Breast epithelium (tissue), 4 donors: ENCODE data around the gene RNF150. TPM values are rescaled to one million over a fixed set of nuclear protein-coding genes. Genes with fewer than 3 reads are reported as not detected.
A peak's percentile ranks its signal among the peaks of the same experiment; 100 is the strongest.

Experiments used
- DNase-seq, 2 donors: peaks; one replicate each; pipeline ENCODE4 v3.0.0-alpha.2; 2019; ENCODE audit warnings: low spot score in 2 of 2
- H3K27ac ChIP-seq, 2 donors: fragments of 200-600 bp; sonication (generic) in 1 of 2; one replicate each; pipeline ENCODE4 v1.5.1; 2016 to 2019; ENCODE audit warnings: mild to moderate bottlenecking in 1 of 2
- H3K27me3 ChIP-seq, 2 donors: fragments of 200-600 bp; sonication (generic) in 1 of 2; one replicate each; pipeline versions ENCODE4 v1.5.1 to v1.6.0; 2017 to 2019; ENCODE audit warnings: control low read depth in 1 of 2, mild to moderate bottlenecking in 1 of 2
- H3K36me3 ChIP-seq: fragments of 200-600 bp; one replicate; pipeline ENCODE4 v1.5.1; 2019
- H3K4me1 ChIP-seq, 2 donors: fragments of 200-600 bp; sonication (generic); one replicate each; pipeline ENCODE4 v1.5.1; 2016 to 2019; ENCODE audit warnings: control low read depth in 1 of 2
- H3K4me3 ChIP-seq, 3 donors: fragments of 200-600 bp; sonication (generic); 1 replicate in 2 of 3; 2 replicates in 1 of 3; pipeline ENCODE4 v1.5.1; 2016 to 2019; ENCODE audit warnings: mild to moderate bottlenecking in 3 of 3, moderate library complexity in 2 of 3
- H3K9me3 ChIP-seq, 2 donors: fragments of 200-600 bp; sonication (generic) in 1 of 2; one replicate each; pipeline ENCODE4 v1.5.1; 2016 to 2019; ENCODE audit warnings: control low read depth in 1 of 2
- POLR2A ChIP-seq: fragments of 450-650 bp; IDR thresholded peaks from one replicate; pipeline ENCODE4 v1.6.1; 2016; ENCODE audit warnings: antibody characterized with exemption, mild to moderate bottlenecking, moderate library complexity
- POLR2AphosphoS5 ChIP-seq, 3 donors: sonication (generic); formaldehyde crosslinking; IDR thresholded peaks; one replicate each; pipeline ENCODE4 v1.6.1; 2017; ENCODE audit warnings: antibody characterized with exemption in 3 of 3
- intact Hi-C: fragments of 100-400 bp; cut with DNase I; formaldehyde crosslinking; loops from one replicate; pipeline ENCODE4 v1.15.1; 2023; ENCODE audit warnings: low total_unique reads
- total RNA-seq, 3 donors: library from RNA; depleted of rRNA; stranded (reverse); fragments of >200 nt; gene quantifications; one replicate each; pipeline ENCODE4 v1.1.0, GENCODE V29; 2016
- TF ChIP-seq, protein P1 (sequence below), 3 donors: fragments of 450-650 bp; IDR thresholded peaks; one replicate each; pipeline ENCODE4 v1.5.1; 2016 to 2017; ENCODE audit warnings: antibody characterized with exemption in 3 of 3, mild to moderate bottlenecking in 3 of 3, moderate library complexity in 3 of 3

The RNF150 gene
- total RNA-seq, 3 donors from 2014 or later = 5.6 to 19.7 (median 14.8) TPM

DNA sequence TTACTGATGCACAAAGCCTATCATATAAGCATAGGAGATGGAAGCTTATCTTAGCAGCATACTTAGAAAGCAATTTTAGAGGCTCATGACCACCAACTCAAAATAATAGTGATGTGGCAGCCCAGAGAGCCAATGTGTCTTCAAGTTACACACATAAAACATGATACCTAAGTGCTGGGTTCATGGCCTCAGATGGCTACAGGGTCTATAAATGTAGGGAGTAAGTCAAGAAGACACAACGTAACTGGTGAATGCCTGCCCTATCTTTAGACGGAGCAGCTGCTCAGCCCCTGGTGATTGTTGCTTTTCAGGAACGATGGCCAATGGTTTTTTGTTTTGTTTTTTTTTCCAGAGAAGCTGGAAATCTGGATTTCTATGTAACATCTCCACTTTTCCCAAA, 42.8 kb downstream of the RNF150 start:
- Histone ChIP-seq H3K4me1 (no peaks in the 10 kb centered on the region), H3K27me3 (no peaks in the 10 kb centered on the region), H3K4me3 (no peak overlapping the region), H3K9me3 (peaks cover 0 to 10% of the 10 kb centered on the region in 2 donors), H3K36me3 (no peaks in the 10 kb centered on the region), H3K27ac (no peak overlapping the region)
- no peak for TF ChIP-seq POLR2A
- intact Hi-C loops = no loop called here
- no peak for DNase-seq

DNA sequence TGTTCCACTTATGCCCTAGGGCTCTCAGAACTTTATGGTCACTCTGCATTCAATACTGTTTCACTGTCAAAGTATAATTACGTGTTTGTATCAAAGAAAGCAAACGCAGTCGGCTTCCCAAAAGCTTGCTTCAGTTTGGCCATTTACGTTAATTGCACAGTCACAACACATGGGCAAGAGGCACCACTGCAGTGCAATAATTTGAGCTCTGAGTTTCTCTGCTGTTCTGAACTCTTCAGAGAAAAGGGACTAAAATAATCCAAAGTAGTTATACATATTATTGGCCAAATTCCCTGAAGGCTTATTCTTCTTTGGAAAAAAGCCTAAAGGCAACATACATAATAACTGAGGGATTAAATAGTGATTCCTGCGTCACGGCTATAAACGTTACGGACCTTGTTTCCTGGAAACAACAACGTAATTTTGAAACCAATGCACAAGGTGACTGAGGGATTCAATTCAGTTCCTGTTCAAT, 51.3 kb downstream of the RNF150 start:
- H3K4me1 ChIP-seq = no peaks in the 10 kb centered on the region
- H3K36me3 ChIP-seq = no peaks in the 10 kb centered on the region
- DNase-seq = no peak
- H3K9me3 ChIP-seq = no peaks in the 10 kb centered on the region
- peak overlapping the region in 1 of 3 donors; percentile 5 for H3K4me3 ChIP-seq
- intact Hi-C loops = no loop called here
- H3K27me3 ChIP-seq = no peaks in the 10 kb centered on the region
- TF ChIP-seq POLR2AphosphoS5 (IDR thresholded peaks at IDR 0.05) (no peak), POLR2A (no peak)
- TF ChIP-seq, protein P1, sequence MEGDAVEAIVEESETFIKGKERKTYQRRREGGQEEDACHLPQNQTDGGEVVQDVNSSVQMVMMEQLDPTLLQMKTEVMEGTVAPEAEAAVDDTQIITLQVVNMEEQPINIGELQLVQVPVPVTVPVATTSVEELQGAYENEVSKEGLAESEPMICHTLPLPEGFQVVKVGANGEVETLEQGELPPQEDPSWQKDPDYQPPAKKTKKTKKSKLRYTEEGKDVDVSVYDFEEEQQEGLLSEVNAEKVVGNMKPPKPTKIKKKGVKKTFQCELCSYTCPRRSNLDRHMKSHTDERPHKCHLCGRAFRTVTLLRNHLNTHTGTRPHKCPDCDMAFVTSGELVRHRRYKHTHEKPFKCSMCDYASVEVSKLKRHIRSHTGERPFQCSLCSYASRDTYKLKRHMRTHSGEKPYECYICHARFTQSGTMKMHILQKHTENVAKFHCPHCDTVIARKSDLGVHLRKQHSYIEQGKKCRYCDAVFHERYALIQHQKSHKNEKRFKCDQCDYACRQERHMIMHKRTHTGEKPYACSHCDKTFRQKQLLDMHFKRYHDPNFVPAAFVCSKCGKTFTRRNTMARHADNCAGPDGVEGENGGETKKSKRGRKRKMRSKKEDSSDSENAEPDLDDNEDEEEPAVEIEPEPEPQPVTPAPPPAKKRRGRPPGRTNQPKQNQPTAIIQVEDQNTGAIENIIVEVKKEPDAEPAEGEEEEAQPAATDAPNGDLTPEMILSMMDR (IDR thresholded peaks at IDR 0.05) = no peak
- H3K27ac ChIP-seq = no peak overlapping the region

DNA sequence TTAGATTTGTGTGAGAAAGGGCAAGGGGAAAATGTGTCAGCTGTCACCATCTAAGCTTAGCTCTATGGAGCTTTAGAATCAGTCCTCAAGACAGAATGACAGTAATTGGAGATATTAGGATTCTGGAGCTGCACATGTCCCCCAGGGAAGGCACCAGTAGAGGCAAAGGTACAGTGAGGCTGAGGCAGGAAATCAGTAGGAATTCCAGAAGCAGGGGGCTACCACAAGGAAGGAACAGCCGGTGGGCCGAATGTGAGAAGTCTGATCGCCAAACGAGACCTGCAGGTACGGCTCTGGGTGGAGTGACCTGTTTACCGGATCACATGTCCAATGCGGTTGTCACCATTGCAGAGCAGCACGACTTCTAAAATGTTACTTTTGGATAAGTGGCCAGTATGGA, 52.6 kb downstream of the RNF150 start:
- H3K27me3 ChIP-seq = no peaks in the 10 kb centered on the region
- no peaks in the 10 kb centered on the region for H3K4me1 ChIP-seq
- H3K36me3 ChIP-seq = no peaks in the 10 kb centered on the region
- H3K9me3 ChIP-seq = no peaks in the 10 kb centered on the region
- no peak for DNase-seq
- no peak overlapping the region for H3K4me3 ChIP-seq
- TF ChIP-seq, protein P1 (IDR thresholded peaks at IDR 0.05) = no peak
- intact Hi-C loops = no loop called here
- no peak overlapping the region for H3K27ac ChIP-seq

DNA sequence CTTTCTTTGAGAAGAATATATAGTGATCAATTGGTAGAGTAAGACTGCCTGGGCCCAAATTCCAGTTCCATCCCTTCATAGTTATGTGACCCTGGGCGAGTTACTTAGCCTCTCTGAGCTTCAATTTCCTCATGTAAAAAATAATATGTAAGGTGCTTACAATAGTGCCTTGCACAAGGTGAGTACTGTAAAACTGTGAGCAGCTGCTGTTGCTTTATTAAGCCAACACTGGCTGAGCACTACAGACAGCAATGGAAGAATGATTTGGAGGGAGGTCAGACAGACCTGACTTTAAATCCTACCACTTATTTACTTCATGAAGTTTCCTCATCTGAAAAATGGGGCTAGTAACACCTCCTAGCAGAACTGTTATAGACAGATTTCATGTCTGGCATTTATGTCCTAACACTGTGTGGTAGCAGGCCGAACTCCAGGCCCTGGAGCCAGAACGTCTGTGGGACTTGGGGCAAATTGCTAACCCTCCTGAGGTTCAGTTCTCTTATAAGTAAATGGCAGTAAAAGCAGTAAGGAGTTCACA, 53.8 kb downstream of the RNF150 start:
- TF ChIP-seq POLR2AphosphoS5 (IDR thresholded peaks at IDR 0.05) = no peak
- TF ChIP-seq POLR2A = no peak
- TF ChIP-seq, protein P1 (IDR thresholded peaks at IDR 0.05) = no peak
- DNase-seq = no peak
- no peaks in the 10 kb centered on the region for H3K9me3 ChIP-seq
- no peaks in the 10 kb centered on the region for H3K4me1 ChIP-seq
- H3K4me3 ChIP-seq = no peak overlapping the region
- no peak overlapping the region for H3K27ac ChIP-seq
- intact Hi-C loops = no loop called here
- H3K36me3 ChIP-seq = no peaks in the 10 kb centered on the region
- H3K27me3 ChIP-seq = no peaks in the 10 kb centered on the region

DNA sequence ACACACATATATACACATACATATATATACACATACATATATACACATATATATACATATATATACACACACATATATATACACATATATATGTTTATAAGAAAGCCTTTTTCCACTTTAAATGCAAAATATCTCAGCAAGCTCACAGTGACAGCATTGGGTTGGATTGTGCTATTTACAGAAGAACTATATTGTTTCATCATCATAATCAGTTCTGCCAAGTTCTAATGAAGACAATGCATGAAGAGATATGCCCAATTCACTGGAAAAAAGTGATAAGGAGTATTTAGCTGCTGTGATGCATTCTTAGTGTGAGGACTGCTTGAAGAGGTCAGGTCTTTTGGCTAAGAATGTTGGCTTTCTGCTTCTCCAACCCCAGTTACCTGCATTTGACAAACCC, 54.4 kb downstream of the RNF150 start:
- intact Hi-C loops = no loop called here
- Histone ChIP-seq H3K27ac (no peak overlapping the region), H3K4me1 (no peaks in the 10 kb centered on the region)

More for the DNA sequence above, 54.4 kb downstream of the RNF150 start:
- no peak for DNase-seq
- Histone ChIP-seq H3K36me3 (no peaks in the 10 kb centered on the region), H3K27me3 (no peaks in the 10 kb centered on the region), H3K4me3 (no peak overlapping the region), H3K9me3 (no peaks in the 10 kb centered on the region)
- TF ChIP-seq, protein P1 (IDR thresholded peaks at IDR 0.05) = no peak
- TF ChIP-seq POLR2A (no peak), POLR2AphosphoS5 (IDR thresholded peaks at IDR 0.05) (no peak)
